ENCODE data around the gene HOXD8. TPM values are rescaled to one million over a fixed set of nuclear protein-coding genes. Genes with fewer than 3 reads are reported as not detected.

Gene HOXD8
- total RNA-seq, 2 donors from 2014 or later: not detected

DNA sequence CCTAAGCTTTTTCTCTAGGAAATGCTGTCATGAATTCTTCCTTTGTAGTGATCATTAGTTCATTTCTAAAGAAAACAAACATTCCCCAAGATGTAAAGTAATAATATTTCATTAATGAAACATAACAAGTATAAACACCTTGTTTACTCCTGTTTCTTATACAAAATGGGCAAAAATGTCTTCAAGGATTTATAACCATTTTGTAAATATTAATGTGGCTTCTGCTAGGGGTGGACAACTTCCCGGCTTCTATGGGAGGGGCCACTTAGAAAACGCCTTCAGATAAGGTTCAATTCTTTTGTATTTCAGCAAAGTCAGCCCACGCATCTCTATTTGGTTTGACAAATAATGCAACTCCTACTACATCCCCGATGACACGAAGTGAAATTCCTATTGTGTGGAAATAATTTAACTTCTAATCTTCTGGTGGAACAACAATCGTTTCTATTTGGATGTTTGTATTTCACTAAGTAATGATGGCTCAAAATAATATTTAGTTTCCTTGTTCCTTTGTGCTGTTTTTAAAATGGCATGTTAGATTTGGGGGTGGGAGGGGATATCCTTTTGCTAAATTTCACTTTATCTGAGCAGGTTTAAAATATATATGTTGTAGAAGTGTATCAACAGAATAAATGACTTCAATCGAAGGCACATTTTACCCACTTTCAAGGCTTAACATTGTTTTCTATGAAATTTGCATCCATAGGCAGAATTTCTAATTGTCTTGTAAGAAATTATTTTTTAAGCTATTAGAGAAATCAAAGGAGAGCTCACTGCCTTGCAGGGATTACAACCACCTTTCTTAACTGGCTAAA is 44.3 kb downstream of the HOXD8 start:
- ATAC-seq (replicated peaks): no peak
- no peak overlapping the region for H3K4me3 Mint-ChIP-seq
- no peaks in the 10 kb centered on the region for H3K4me1 Mint-ChIP-seq
- H3K27me3 Mint-ChIP-seq: peaks cover 58% of the 10 kb centered on the region
- H3K9me3 Mint-ChIP-seq: no peaks in the 10 kb centered on the region
- H3K27ac Mint-ChIP-seq: no peak overlapping the region
- peaks cover 6% of the 10 kb centered on the region for H3K36me3 Mint-ChIP-seq (ENCODE audit: low read depth)

DNA sequence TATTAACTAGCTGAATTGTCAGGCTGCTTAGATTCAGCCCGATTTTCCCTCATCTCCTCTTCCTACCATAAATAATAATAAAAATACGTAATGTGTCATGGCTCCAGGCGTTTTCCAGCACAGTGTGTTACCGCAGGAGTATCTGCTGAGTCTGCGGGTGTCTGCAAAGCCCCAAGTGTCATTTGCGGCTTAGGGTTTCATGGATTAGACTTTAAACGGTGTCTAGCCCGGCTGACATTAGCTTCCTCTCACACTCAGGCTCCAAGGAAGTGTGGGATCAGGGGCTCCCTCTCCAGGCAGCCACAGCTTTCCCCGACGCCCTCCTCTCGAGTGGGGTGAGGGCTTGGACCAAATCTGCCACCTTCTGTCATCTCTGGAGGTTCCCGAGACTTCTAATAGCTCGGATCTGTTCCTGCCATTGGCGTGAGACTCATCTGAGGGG is 44.9 kb downstream of the HOXD8 start:
- peaks cover 6% of the 10 kb centered on the region for H3K36me3 Mint-ChIP-seq (ENCODE audit: low read depth)
- no peaks in the 10 kb centered on the region for H3K9me3 Mint-ChIP-seq
- peaks cover 63% of the 10 kb centered on the region for H3K27me3 Mint-ChIP-seq
- H3K4me1 Mint-ChIP-seq: no peaks in the 10 kb centered on the region
- no peak overlapping the region for H3K4me3 Mint-ChIP-seq
- no peak overlapping the region for H3K27ac Mint-ChIP-seq
- ATAC-seq (replicated peaks): no peak

DNA sequence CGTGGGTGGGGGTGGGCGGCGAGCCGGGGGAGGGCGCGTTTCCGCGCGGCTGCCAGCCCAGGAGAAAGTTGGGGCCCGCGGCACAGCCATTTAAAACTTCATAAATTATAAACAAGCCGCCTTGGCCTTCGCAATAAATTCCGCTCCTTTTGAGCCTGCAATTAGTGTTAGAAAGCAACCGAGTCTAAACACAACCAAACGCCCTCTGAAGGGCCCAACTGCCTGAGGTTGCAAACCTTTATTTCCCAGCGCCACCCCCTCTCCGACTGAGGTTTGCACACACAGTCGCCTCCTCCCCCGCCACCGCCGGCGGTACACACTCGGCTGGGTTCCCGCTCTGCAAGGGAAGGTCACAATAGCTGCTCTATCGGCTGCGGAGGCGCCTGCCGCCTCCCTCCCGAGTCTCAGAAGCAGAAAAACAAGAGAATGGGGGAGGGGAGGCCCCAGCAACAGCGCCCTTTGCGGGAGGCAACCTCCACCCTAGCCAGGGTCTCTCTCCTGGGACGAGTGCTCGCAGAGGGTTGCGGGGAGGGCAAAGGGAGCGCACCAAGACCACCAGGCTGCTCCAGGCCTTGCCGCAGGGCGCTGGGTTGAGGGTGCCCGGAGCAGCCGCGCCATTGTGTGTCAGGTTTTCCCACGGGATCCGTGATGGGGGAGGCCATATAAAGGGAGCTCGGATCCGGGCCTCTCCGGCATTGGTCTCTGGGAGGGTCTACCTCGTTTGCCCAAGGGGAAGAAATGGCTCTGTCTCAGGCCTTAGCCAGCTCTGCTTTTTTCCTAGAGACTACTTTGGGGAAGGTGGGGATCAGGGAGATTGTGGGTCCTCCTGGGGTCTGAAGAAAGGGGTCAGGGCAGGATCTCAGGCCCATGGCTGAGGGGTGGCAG is 45.6 kb downstream of the HOXD8 start:
- no peak overlapping the region for H3K27ac Mint-ChIP-seq

DNA sequence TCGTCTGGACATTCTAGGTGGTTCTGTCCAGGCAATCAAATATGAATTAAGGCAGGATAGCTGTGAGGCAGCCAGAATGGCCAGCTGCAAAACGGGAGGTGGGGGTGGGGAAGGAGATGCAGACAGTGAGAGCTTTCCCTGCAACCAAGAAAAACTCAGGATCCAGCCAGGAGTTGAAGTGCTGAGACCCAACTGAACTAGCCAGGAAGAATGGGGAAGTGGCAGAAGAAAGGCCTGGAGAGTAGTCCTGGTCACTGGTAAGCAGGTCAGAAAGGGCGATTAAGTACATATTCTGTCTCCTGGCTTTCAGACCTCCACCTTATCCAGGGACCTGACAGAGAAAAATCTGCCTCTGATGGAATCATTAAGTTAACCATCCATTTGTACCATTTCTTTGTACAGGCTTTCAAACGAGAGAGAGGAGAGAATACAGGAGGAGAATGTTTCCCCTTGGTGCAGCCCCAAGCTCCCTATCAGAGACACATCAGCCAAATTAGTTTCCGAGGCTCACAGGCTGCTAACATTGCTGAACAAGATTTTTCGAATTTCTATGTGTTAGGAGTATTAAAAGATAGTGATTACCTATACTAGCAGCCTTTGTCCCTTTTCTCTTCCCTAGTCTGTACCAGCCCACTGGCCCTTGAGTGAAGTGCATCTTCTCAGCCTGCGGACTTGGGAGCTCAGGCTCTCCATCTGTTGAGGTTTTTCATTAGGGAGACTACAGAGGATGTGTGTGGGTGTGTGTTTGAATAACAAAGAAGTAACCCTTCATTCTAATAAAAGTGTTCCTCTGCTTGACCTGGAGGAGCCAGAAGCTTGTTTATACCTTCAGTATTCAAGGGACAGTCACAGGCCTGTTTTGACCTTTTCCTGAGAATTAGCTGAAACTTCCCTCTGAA is 46.5 kb downstream of the HOXD8 start:
- H3K36me3 Mint-ChIP-seq (ENCODE audit: low read depth): peaks cover 6% of the 10 kb centered on the region
- peaks cover 69% of the 10 kb centered on the region for H3K27me3 Mint-ChIP-seq
- no peak for ATAC-seq (replicated peaks)
- H3K9me3 Mint-ChIP-seq: no peaks in the 10 kb centered on the region
- H3K27ac Mint-ChIP-seq: no peak overlapping the region
- no peaks in the 10 kb centered on the region for H3K4me1 Mint-ChIP-seq
- no peak overlapping the region for H3K4me3 Mint-ChIP-seq

More for the DNA sequence above, 45.6 kb downstream of the HOXD8 start:
- peaks cover 6% of the 10 kb centered on the region for H3K36me3 Mint-ChIP-seq (ENCODE audit: low read depth)
- no peak overlapping the region for H3K4me3 Mint-ChIP-seq
- peaks cover 64% of the 10 kb centered on the region for H3K27me3 Mint-ChIP-seq
- ATAC-seq (replicated peaks): no peak
- no peaks in the 10 kb centered on the region for H3K9me3 Mint-ChIP-seq
- no peaks in the 10 kb centered on the region for H3K4me1 Mint-ChIP-seq

DNA sequence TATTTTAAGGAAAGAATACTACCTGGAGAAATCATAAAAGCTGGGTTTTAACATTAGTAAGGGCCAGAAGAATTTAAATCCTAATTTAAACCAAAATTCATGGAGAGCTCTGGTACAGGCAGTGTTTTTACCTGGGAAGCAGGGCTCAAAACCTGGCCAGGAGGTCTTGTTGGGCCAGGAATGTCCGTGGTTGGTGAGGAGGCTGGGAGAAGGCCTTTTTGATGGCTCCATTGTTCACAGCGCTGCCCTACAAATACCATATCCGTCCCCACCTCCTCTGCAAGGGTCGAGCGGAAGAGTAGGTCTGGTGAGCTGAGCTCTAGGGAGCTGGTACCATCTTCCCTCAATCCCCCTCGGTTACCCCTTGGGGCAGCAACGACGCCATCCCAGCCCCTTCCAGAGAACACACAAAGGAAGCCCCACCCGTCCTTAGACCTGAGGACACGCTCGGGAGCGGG is 48.1 kb downstream of the HOXD8 start:
- no peak for ATAC-seq (replicated peaks)
- H3K27me3 Mint-ChIP-seq: peaks cover 71% of the 10 kb centered on the region
- H3K36me3 Mint-ChIP-seq (ENCODE audit: low read depth): peaks cover 2% of the 10 kb centered on the region
- H3K27ac Mint-ChIP-seq: no peak overlapping the region
- no peak overlapping the region for H3K4me3 Mint-ChIP-seq
- no peaks in the 10 kb centered on the region for H3K9me3 Mint-ChIP-seq
- no peaks in the 10 kb centered on the region for H3K4me1 Mint-ChIP-seq

DNA sequence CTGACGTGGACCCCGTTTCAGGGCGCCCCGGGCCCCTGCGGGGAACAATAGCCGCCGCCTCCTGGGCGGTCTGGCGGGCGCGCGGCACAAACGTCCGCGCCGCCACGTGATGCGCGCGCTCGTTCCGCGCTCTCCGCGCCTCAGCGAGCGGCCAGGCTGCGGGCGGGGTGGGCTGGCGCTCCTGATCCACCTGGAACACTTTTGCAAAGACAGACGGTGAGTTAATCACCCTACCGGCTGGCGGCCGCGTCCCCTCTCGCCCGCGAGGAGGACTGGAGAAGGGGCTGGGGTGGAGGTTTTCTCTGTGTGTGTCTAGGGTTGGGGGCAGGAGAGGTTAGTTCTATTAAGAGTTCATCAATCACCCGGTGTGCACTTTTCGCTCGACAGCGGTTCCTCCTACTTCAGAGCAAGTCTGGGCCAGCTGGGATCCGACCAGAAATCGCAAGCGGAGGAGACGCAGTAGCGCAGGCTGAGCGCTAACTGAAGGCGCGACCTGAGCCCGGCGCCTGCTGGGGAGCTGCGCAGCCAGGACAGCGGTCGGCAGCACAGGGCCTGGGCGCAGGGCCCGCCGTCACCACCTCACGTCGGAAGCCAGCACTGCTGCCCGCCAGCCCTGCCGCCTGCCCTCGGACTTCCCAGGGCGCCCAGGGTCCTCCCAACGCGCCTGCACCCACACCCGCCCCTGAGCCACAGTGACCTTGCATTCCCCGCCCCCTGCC is 48.7 kb downstream of the HOXD8 start:
- Mint-ChIP-seq H3K4me3 (no peak overlapping the region), H3K27me3 (peaks cover 69% of the 10 kb centered on the region), H3K36me3 (ENCODE audit: low read depth) (no peaks in the 10 kb centered on the region), H3K9me3 (no peaks in the 10 kb centered on the region), H3K4me1 (no peaks in the 10 kb centered on the region), H3K27ac (no peak overlapping the region)
- no peak for ATAC-seq (replicated peaks)

DNA sequence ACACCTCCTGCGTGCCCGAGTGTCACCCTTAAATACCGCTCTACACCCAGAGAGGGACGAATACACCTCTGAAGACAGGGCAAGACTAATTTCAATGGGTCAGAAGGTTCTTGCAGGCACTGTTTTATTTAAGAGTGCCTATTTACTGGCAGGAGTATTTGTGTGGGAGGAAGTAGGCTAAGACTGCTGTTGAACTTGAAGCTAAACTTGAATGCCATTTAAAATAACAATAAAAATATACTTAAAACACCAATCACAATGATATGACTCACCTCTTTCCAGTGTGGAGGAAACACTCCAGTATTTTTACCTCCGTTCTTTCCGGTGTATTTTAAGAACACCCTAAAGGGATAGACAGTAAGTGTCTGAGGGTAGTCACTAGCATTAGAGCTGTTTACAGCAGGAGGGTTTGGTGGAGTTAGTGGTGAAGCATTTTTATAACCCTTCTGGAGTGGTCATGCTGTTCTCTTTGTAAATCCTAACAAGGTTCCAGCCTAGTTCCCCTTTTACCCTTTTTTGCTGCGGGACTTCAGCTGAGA is 49.3 kb downstream of the HOXD8 start:
- Mint-ChIP-seq H3K27ac (no peak overlapping the region), H3K9me3 (no peaks in the 10 kb centered on the region), H3K4me1 (no peaks in the 10 kb centered on the region), H3K4me3 (no peak overlapping the region), H3K36me3 (ENCODE audit: low read depth) (no peaks in the 10 kb centered on the region), H3K27me3 (peaks cover 70% of the 10 kb centered on the region)
- no peak for ATAC-seq (replicated peaks)

DNA sequence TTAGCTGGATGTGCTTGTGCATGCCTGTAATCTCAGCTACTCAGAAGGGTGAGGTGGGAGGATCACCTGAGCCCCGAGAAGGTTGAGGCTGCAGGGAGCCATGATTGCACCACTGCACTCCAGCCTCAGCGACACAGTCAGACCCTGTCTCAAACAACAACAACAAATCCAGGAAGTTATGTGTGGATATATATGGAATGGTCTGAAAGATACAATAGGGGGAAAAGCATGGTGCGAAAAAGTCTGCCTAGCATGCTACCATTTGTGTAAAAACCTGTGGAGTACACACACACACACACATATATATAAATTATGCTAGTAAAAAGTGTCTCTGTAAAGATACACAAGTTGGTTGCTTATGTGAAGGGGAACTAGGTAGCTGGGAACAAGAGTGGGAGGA is 52.0 kb downstream of the HOXD8 start:
- Mint-ChIP-seq H3K27me3 (peaks cover 66% of the 10 kb centered on the region), H3K36me3 (ENCODE audit: low read depth) (no peaks in the 10 kb centered on the region), H3K4me1 (no peaks in the 10 kb centered on the region), H3K27ac (no peak overlapping the region), H3K9me3 (no peaks in the 10 kb centered on the region), H3K4me3 (no peak overlapping the region)
- no peak for ATAC-seq (replicated peaks)

Other genes starting within 250 kb of the HOXD8 start
- 10 to 100 TPM; 30.1 to 35.2 TPM for gene LNPK, start 127.4 kb upstream of the HOXD8 start, total RNA-seq
- not detected for gene EVX2, start 45.7 kb upstream of the HOXD8 start, total RNA-seq
- not detected for gene HOXD13, start 37.0 kb upstream of the HOXD8 start, total RNA-seq
- not detected for gene HOXD12, start 29.9 kb upstream of the HOXD8 start, total RNA-seq
- gene HOXD11, start 22.4 kb upstream of the HOXD8 start, total RNA-seq: not detected
- not detected for gene HOXD10, start 12.9 kb upstream of the HOXD8 start, total RNA-seq
- not detected for gene HOXD9, start 7.0 kb upstream of the HOXD8 start, total RNA-seq
- not detected for gene HOXD4, start 21.8 kb downstream of the HOXD8 start, total RNA-seq
- gene HOXD3, start 27.6 kb downstream of the HOXD8 start, total RNA-seq: not detected
- gene HOXD1, start 59.0 kb downstream of the HOXD8 start, total RNA-seq: not detected
- 10 to 100 TPM; 21.4 to 22.0 TPM for gene MTX2, start 139.7 kb downstream of the HOXD8 start, total RNA-seq

Measured in activated T-helper 17 cell treated with anti-CD3 and anti-CD28 coated beads, Interleukin-2, amount 50 U/mL, for 72 hours (primary cell).